Gastrocnemius medialis (tissue), 4 donors: Measurements from ENCODE around the gene ARHGAP32.

Source experiments
- POLR2A ChIP-seq, 2 donors: fragments of 450-650 bp; IDR thresholded peaks; one replicate each; pipeline ENCODE4 v1.6.1; 2017; ENCODE audit warnings: antibody characterized with exemption in 2 of 2, mild to moderate bottlenecking in 2 of 2, moderate library complexity in 2 of 2
- TF ChIP-seq, protein P1 (sequence below), 5 experiments: fragments of 450-650 bp in 3 of 5; fragments of 200-600 bp in 2 of 5; sonication (generic) in 2 of 5; IDR thresholded peaks in 4 of 5; conservative IDR thresholded peaks in 1 of 5; 1 replicate in 4 of 5; 2 replicates in 1 of 5; pipeline ENCODE4 v1.5.1; 2016 to 2019; ENCODE audit warnings: antibody characterized with exemption in 5 of 5, mild to moderate bottlenecking in 3 of 5, moderate library complexity in 3 of 5

DNA sequence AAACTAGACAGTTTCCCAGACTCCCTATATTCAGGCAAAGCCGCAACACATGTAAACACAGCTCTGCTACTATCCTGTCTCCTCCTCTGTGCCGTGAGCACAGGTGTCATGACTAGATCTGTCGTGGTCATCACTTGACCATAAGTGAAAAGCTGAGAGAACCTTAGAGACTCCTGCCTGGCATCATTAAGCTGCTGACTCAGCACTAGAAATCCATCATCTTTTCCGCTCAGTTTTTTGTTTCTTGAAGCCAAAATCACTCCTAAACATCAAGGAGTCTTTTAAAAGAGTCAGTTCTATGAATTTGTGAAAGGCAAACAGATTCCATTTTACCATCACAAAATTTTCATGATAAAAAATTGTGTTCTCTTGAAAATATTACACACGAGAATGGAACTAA is 147.0 kb downstream of the ARHGAP32 start:
- TF ChIP-seq, protein P1, sequence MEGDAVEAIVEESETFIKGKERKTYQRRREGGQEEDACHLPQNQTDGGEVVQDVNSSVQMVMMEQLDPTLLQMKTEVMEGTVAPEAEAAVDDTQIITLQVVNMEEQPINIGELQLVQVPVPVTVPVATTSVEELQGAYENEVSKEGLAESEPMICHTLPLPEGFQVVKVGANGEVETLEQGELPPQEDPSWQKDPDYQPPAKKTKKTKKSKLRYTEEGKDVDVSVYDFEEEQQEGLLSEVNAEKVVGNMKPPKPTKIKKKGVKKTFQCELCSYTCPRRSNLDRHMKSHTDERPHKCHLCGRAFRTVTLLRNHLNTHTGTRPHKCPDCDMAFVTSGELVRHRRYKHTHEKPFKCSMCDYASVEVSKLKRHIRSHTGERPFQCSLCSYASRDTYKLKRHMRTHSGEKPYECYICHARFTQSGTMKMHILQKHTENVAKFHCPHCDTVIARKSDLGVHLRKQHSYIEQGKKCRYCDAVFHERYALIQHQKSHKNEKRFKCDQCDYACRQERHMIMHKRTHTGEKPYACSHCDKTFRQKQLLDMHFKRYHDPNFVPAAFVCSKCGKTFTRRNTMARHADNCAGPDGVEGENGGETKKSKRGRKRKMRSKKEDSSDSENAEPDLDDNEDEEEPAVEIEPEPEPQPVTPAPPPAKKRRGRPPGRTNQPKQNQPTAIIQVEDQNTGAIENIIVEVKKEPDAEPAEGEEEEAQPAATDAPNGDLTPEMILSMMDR (IDR thresholded peaks at IDR 0.05 in 4 of 5, conservative IDR thresholded peaks at IDR 0.05 in 1 of 5): no peak
- TF ChIP-seq POLR2A (IDR thresholded peaks at IDR 0.05): no peak
